HL-60 (cell line): ENCODE data around the gene WDPCP.

Source experiments
- DNase-seq, 2 experiments: peaks; one replicate each; pipeline ENCODE4 v3.0.0-alpha.2; 2010 to 2020; ENCODE audit warnings: low read depth in 1 of 2, low spot score in 1 of 2
- H3K27ac ChIP-seq: fragments of 250-450 bp; sonication (Bioruptor Pico); replicated peaks from 2 replicates; pipeline ENCODE4 v1.5.1; 2020; ENCODE audit warnings: mild to moderate bottlenecking, moderate library complexity
- H3K27me3 ChIP-seq: fragments of 250-450 bp; sonication (Bioruptor Pico); 2 replicates; pipeline ENCODE4 v1.5.1; 2021; ENCODE audit warnings: mild to moderate bottlenecking, moderate library complexity; ENCODE audit not compliant: insufficient read depth, poor library complexity, severe bottlenecking
- H3K4me3 ChIP-seq: replicated peaks from 2 replicates; pipeline ENCODE4 v1.5.1; 2011; ENCODE audit warnings: mild to moderate bottlenecking, control low read depth, low read length; ENCODE audit not compliant: insufficient read depth
- CTCF ChIP-seq: IDR thresholded peaks from one replicate; pipeline ENCODE4 v1.5.1; 2011; ENCODE audit warnings: low read length, control low read depth, inconsistent platforms; ENCODE audit not compliant: insufficient read depth
- GABPA ChIP-seq: IDR thresholded peaks from 2 replicates; pipeline ENCODE4 v1.6.1; 2012; ENCODE audit warnings: low read depth
- POLR2AphosphoS5 ChIP-seq: IDR thresholded peaks from 2 replicates; pipeline ENCODE4 v1.6.1; 2012; ENCODE audit warnings: low read depth
- REST ChIP-seq: IDR thresholded peaks from 2 replicates; pipeline ENCODE4 v1.6.1; 2012; ENCODE audit warnings: low read depth; ENCODE audit not compliant: insufficient replicate concordance
- SPI1 ChIP-seq: IDR thresholded peaks from 2 replicates; pipeline ENCODE4 v1.6.1; 2012; ENCODE audit warnings: low read depth, mild to moderate bottlenecking, borderline replicate concordance

WDPCP gene

GRCh38 chr2:63096491-63096890, 491.8 kb downstream of the WDPCP start:
- H3K27me3 ChIP-seq: no peaks in the 10 kb centered on the region
- no peak overlapping the region for H3K27ac ChIP-seq
- TF ChIP-seq CTCF: no peak
- TF ChIP-seq SPI1: no peak
- TF ChIP-seq REST: no peak
- TF ChIP-seq POLR2AphosphoS5: no peak
- TF ChIP-seq GABPA: no peak
- DNase-seq: no peak
- no peak overlapping the region for H3K4me3 ChIP-seq

GRCh38 chr2:63093502-63093901, 494.8 kb downstream of the WDPCP start:
- no peak for DNase-seq
- H3K27me3 ChIP-seq: no peaks in the 10 kb centered on the region
- no peak overlapping the region for H3K27ac ChIP-seq
- TF ChIP-seq REST: no peak
- TF ChIP-seq POLR2AphosphoS5: no peak
- no peak for TF ChIP-seq GABPA
- no peak for TF ChIP-seq SPI1
- no peak for TF ChIP-seq CTCF
- H3K4me3 ChIP-seq: no peak overlapping the region

GRCh38 chr2:63092857-63093256, 495.4 kb downstream of the WDPCP start:
- Histone ChIP-seq H3K4me3 (no peak overlapping the region), H3K27ac (no peak overlapping the region), H3K27me3 (no peaks in the 10 kb centered on the region)
- no peak for TF ChIP-seq REST
- TF ChIP-seq CTCF: no peak
- no peak for TF ChIP-seq POLR2AphosphoS5
- TF ChIP-seq GABPA: no peak
- TF ChIP-seq SPI1: no peak
- DNase-seq: no peak
